ENCODE measurements around the gene TSPEAR.

DNA sequence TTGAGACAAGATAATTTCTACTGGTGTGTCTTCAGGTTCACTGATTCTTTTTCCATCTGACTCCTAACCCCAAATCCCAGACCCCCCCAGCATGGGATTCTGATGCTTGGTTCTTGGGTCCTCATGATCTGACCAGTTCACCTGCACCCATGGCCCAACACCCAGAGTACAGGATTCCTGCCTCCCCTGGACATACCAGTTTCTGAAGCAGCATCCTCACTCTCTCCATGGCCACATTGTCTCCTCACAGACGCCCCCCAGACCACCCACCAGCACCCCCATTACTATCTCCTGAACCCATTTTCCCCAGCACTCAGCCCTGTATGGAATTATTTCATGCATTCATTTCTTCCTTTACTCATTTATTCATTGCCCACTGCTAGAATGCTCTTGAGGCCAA, 54.5 kb downstream of the TSPEAR start:
- TF ChIP-seq, protein P1, sequence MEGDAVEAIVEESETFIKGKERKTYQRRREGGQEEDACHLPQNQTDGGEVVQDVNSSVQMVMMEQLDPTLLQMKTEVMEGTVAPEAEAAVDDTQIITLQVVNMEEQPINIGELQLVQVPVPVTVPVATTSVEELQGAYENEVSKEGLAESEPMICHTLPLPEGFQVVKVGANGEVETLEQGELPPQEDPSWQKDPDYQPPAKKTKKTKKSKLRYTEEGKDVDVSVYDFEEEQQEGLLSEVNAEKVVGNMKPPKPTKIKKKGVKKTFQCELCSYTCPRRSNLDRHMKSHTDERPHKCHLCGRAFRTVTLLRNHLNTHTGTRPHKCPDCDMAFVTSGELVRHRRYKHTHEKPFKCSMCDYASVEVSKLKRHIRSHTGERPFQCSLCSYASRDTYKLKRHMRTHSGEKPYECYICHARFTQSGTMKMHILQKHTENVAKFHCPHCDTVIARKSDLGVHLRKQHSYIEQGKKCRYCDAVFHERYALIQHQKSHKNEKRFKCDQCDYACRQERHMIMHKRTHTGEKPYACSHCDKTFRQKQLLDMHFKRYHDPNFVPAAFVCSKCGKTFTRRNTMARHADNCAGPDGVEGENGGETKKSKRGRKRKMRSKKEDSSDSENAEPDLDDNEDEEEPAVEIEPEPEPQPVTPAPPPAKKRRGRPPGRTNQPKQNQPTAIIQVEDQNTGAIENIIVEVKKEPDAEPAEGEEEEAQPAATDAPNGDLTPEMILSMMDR (IDR thresholded peaks at IDR 0.05), result no peak
- no peak for TF ChIP-seq POLR2A (IDR thresholded peaks at IDR 0.05)
